GM12873 (cell line): Measurements from ENCODE around the gene ZBTB1.

Experiments used
- CTCF ChIP-seq: IDR thresholded peaks from 2 replicates; pipeline ENCODE4 v1.5.1; 2012; ENCODE audit warnings: low read depth, mild to moderate bottlenecking, moderate library complexity, low read length, control low read depth; ENCODE audit not compliant: insufficient read depth; ENCODE audit errors: missing control alignments

The ZBTB1 gene

GRCh38 chr14:64465831-64466554 is 38.6 kb upstream of the ZBTB1 start:
- TF ChIP-seq CTCF: no peak

DNA sequence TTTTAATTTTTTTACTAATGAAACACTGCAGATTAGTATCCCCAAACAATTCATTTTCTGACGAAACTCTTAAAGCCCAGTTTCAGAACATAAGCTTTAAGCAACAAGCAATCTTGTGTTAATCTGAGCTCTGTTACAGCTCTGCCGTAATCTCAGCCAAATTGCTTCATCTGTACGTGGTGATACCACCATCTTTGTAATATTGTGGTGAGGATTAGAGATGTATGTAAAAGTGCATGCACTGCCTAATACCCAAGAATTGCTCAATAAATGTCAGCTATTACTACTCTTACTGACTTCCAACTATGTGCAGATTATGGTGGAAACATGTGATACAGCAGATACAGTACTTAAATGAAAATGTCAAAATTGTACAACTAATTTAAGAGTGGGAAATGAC is 37.5 kb upstream of the ZBTB1 start:
- no peak for TF ChIP-seq CTCF

- no peak for TF ChIP-seq CTCF
Measured at GRCh38 chr14:64467566-64467965, 37.0 kb upstream of the ZBTB1 start.

- TF ChIP-seq CTCF: no peak
Measured at GRCh38 chr14:64468451-64468850, 36.1 kb upstream of the ZBTB1 start.

GRCh38 chr14:64474041-64474440 is 30.5 kb upstream of the ZBTB1 start:
- TF ChIP-seq CTCF: no peak

DNA sequence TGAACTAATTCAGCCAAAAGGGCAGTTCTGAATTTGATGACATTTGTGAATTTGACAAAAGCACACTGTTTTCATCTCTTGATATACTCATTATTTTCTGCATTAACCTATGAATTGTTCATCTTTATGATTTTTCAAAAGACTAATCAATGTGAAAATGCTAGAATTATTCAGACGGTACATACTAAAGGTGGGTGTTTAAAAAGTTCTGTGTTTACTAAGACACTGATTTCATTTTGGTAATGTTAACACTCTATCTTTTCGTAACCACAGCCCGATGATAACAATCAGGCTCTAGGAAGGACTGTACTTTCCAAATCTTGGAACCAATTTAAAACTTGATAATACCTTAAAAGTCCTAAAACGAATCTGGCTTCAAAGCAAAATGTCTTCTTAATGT is 29.9 kb upstream of the ZBTB1 start:
- TF ChIP-seq CTCF: no peak

GRCh38 chr14:64475585-64476273 is 28.8 kb upstream of the ZBTB1 start:
- TF ChIP-seq CTCF: no peak
